HG03378 (cell line): Measurements from ENCODE around the gene TRIP12.
"Not testable (repeated sequence)": the region's sequence is repeated elsewhere in the genome, so short reads cannot be mapped to it uniquely, and the experiment has no call there.

Experiments used
- ATAC-seq: cut with Tn5 transposase; IDR thresholded peaks from one replicate; pipeline ENCODE4 v1.9.1; 2021; ENCODE audit warnings: mild to moderate bottlenecking, moderate library complexity; ENCODE audit not compliant: unreplicated experiment

TRIP12 gene

GRCh38 chr2:229921892-229922448 is at the start of gene TRIP12:
TSS of gene TRIP12 (minus strand) at chr2:229922009. CDS start at chr2:229880079, 41,930 bp downstream.
- peak; percentile 65 for ATAC-seq

GRCh38 chr2:229971298-229971790 is 49.5 kb upstream of the TRIP12 start:
- ATAC-seq: no peak

DNA sequence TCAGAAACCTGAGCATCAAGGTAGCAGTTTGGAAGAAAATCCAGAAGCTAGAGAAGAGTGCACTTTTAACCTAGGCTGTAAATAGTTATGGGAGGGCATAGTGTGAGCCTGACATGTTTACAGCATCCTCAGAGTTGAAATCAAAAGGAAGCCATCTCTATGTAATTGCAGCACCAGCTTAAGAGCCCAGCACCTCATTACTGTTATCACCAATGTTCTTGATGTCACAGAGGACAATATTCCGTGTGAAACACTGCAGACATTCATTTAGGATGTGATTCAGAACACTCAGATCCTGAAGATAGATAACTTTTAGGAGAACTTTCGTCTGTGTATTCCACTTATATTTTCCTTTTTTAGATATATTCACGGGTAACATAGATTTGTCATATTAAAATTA is 48.6 kb upstream of the TRIP12 start:
- ATAC-seq: no peak

DNA sequence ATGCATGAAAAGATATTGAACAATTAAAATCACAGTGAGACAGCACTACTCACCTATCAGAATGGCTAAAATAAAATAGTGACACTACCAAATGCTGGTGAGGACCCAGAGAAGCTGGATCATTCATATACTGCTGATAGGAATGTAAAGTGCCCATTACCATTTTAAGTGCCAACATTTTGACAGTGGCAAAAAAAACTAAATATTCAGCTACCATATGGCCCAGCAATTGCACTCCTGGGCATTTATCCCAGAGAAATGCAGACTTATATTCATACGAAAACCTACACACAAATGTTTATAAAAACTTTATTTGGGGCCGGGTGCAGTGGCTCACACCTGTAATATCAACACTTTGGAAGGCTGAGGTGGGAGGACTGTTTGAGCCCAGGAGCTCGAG is 48.1 kb upstream of the TRIP12 start:
- no peak for ATAC-seq

GRCh38 chr2:229963596-229963995 is 41.8 kb upstream of the TRIP12 start:
- not testable (repeated sequence) for ATAC-seq

DNA sequence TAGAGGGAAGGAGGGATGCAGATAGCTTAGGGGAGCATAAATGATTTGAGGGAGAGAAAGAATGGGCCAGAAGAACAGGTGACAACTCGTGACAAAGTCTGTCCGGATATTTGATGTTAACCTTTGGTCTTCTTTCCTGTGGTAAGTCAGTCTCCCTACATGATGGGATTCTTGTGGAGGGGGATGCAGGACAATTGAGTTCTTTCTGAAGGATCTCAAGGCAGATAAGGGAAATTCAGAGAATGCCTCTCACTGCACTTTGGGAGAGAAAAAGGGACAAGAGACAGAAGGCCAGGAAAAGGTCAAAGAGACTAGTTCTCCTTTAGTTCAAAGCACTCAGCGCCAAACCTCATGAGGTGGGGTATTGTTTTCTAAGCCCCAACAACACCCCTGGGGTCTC is 34.7 kb upstream of the TRIP12 start:
- no peak for ATAC-seq

- ATAC-seq: no peak
Observed at GRCh38 chr2:229955663-229956062, 33.9 kb upstream of the TRIP12 start.

GRCh38 chr2:229952256-229952835 is 30.5 kb upstream of the TRIP12 start:
- no peak for ATAC-seq

- peak; percentile 85 for ATAC-seq
Observed at GRCh38 chr2:229947544-229947943, 25.7 kb upstream of the TRIP12 start.

DNA sequence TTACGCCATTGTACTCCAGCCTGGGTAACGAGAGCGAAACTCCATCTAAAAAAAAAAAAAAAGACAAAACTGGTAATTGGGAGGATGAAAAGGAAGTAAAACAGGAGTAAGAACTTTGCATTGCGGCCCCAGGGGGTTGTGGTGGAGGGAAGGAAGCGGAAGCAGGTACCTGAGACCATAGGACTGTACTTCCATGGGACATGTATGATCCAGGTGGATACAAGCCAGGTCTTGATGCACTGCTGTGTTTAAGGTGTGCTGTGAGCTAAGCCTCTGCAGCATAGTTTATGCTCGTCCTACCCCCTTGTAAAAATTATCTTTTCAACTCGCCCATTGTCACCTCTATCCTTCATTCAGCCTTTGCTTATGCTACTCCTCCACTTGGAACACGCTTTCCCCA is 24.2 kb upstream of the TRIP12 start:
- ATAC-seq: no peak

GRCh38 chr2:229943770-229944449 is 22.1 kb upstream of the TRIP12 start:
- no peak for ATAC-seq

DNA sequence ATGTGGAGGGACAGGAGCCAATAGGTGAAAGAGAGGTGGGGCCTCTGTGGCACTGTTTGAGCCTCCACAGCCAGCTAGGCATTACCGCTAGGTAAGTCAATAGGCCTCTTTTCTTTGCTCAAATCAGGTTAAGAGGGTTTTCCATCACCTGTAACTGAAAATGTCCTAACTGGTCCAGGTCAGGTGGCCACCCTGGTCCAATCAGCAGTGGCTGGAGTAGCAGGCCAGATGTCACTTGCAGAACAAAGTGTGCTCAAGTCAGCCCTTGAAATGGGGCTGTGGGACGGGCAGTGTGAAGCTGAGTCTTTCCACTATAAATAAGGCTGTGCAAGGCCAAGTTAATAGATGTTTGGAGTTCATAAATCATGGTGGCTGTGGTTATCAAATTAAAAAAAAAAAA is 21.4 kb upstream of the TRIP12 start:
- no peak for ATAC-seq

DNA sequence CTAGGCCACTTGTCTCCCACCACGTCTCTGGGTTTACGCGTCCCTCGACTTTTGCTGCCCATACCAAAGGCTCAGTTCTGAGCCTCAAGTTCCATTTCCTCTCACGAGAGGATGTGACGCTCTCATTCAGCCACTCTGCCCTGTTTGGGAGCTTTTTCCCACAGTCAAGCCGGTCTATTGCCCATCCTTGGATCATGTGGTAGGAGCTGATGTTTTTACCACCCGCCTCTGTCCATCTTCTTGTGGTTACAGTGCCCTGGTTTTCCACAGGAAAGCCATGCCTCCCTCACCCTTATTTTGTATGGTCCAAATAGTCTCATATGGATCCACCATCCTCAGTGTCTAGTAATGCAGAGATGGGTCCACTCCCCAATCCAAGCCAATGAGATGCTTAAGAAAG is 20.9 kb upstream of the TRIP12 start:
- ATAC-seq: no peak

DNA sequence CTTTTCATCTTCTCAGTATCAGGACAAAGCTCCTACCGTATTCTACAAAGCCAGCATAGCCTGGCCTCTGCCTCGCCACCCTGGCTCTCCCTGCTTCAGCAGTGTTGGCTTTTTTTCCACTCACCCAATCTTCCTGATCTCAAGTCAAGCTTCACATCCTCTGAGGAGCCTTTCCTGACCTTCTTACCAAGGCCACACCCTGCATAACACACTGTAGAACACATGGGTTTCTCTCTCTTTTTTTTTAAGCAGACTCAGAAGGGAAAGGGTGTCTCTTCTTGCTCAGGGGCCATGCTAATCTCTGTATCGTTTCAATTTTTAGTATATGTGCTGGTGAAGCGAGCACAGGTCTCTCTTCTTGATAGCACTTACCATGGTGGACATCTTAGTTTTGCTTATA is 15.7 kb upstream of the TRIP12 start:
- ATAC-seq: no peak

DNA sequence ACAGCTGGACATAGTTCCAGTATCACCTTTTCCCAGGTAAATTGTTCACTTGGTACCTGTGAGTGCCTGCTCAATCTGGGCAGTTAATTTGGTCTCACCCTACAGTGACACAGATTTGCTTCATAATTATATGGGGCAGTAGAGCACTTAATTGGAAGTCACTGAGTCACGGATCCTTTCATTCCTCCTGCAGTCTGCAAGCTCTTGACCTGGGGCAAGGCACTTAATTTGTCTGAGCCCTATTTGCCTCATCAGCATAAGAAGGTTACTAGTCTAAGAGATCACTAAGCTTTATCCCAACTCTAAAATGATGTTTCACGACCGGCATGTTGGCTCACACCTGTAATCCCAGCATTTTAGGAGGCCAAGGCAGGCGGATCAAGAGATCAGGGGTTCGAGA is 9.4 kb upstream of the TRIP12 start:
- ATAC-seq: no peak

GRCh38 chr2:229930656-229931055 is 8.8 kb upstream of the TRIP12 start:
- no peak for ATAC-seq

- no peak for ATAC-seq
Observed at GRCh38 chr2:229927817-229928321, 6.1 kb upstream of the TRIP12 start.

DNA sequence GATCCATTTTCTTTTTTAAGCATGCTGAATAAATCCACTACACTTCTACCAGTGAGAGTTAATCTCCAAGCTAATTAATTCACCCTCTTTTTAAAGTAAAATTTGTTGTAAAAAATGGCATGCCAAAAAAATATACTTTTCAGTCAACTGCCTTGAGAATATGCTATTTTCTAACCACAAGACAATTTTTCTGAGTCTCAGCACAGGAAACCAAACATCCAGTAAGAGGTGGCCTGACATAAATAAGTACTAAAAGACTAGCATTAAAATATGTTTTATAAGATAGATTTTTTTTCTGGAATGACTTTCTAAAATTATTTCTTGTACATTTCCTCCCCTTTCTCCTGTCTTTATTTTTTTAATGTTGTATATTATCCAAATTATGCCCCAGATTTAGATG is 3.4 kb upstream of the TRIP12 start:
- ATAC-seq: no peak

GRCh38 chr2:229924541-229924940 is 2.7 kb upstream of the TRIP12 start:
- ATAC-seq: not testable (repeated sequence)

- peak; percentile 72 for ATAC-seq
Observed at GRCh38 chr2:229922449-229923386, 909 bp upstream of the TRIP12 start, which contains the start of gene FBXO36. TSS of gene FBXO36 (plus strand) at chr2:229922503. CDS start at chr2:229922514, 11 bp downstream.
